GM21717 (cell line): ENCODE measurements around the gene TTLL10.

Experiments
- ATAC-seq: cut with Tn5 transposase; IDR thresholded peaks from one replicate; pipeline ENCODE4 v1.9.1; 2021; ENCODE audit warnings: mild to moderate bottlenecking, moderate library complexity; ENCODE audit not compliant: unreplicated experiment

The TTLL10 gene

DNA sequence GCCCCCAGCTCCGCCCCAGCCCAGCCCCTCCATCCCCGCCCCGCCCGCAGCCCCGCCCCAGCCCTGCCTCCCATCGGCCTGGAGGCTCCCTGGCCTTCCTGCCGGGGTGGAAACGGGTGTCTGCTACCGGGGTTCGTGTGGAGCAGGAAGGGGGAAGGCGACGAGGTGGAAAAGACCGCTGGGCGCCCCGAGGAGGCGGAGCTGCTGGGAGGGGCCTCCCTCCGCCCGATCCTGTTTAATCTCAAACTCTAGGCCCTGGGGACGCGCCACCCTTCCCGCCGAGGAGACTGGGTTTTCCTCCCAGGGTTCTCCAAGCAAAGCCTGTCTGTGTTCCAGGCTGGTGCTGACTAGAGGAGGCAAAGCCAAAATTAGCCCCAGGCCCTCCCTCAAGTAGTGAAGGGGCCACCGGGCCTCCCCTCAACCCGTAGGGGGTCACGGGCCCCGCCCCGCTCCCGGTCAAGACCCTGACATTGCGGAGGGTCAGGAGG lies 16.2 kb upstream of the TTLL10 start:
- peak; percentile 49 for ATAC-seq

DNA sequence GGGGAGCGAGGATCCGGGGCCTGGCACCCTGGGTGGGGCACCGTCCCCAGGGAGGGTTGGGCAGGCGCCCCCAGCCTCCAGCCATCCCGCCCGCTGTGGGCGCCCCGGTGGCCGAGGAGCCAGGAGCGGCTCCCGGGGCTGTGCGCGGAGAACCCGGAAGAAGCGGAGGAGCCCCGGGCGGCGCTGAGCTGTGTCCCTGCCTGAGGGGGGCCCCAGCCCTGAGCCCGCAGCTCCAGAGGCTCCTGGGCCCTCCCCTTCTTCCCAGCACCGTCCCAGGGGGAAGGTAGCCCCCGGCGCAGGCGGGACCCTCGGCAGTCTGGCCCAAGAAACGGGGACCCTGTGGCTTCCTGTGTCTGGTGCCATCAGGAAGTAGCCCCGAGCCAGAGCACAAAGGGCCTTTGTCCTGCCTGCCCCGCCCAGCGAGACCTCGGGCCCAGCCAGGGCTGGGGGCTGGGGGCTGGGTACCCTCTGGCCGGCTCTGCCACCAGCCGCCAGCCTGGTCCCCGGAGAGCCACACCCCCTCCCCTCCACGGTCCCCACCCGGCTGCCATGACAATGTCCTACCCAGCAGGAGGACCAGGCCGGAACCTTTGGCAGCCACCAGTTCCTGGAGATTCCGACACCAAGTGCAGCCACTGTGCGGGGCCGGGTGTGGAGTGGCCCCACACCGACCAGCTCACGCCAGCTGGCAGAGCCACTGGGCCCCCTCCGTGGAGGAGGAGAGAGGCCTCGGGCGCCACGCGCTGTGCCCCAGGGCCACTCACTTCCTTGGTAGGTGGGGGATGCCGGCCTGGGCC lies 15.6 kb upstream of the TTLL10 start:
- peak; percentile 38 for ATAC-seq

DNA sequence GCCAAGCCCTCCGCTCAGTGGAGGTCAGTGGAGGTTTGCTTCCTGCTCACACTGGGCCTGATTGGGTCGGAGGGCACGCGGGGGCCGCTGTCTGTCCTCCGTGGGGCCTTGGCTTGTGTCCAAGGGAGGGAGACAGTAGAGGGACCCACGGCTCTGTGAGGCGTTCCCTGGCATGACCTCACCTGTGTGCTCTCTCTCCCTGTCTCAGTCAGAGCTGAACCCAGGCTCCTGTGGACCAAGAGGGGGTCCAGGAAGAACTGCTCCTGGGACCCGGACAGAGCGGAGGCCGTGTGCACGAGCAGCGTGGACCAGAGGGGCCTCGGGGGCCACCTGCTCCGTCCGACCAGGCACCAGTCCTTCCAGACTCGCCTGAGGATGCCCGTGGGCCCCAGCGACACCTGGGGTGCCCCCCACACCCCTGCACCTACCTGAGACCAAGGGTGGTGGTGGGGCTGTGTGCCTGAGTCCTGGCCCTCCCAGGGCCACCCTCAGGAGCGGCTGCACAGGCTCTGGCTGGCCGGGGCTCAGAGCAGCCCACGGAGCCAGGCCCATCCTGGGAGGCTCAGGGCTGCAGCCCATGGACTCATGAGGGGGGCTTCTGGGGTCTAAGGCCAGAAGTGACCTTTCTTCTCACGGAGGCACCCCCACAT lies 13.3 kb upstream of the TTLL10 start:
- no peak for ATAC-seq

DNA sequence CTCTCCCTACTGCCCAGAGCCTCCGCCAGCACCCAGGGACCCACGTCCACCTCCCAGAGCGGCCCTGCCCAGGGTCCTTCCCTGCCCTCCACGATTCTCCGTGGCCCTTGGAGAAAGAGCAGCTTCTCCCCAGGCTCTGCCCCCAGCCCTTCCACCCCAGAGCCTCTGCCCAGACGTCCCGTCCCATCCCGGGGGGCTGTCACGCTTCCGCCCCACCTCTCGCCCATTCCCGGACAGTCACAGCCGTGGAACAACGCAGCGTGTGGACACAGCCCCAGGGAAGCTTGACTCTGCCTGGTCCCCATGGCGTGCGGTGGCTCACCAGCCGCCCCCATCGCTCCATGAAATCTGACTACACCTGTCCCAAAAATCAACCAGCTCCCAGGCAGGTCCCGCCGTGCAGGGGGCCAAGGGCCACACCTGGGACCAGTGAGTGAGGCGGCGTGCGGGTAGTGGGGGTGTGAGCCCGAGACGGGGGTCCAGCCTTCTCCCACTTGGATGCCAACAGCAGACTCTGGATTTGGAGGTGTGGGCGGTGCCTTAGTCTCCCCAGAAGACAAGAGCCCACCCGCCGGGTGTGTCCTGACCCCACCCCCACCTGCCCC lies 12.5 kb upstream of the TTLL10 start:
- ATAC-seq, result no peak

DNA sequence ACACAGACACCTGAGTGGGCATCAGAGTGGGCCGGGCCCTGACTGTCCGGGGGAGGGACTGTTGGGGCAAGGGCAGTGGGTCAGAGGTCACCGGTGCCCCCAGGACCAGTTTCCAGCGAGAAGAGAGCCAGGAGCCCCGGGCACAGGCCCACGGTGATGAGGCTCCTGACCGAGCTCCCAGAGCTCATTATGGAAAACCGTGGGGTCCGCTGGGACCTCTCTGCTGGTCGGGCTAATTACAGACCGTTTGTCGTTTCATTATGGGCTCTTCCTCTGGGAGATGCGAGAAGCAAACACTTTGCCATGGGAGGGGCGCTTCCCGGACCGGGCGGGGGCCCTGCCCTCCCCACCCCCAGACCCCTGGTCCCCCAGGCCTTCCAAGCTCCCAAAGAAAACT lies 12.0 kb upstream of the TTLL10 start:
- ATAC-seq, result no peak

DNA sequence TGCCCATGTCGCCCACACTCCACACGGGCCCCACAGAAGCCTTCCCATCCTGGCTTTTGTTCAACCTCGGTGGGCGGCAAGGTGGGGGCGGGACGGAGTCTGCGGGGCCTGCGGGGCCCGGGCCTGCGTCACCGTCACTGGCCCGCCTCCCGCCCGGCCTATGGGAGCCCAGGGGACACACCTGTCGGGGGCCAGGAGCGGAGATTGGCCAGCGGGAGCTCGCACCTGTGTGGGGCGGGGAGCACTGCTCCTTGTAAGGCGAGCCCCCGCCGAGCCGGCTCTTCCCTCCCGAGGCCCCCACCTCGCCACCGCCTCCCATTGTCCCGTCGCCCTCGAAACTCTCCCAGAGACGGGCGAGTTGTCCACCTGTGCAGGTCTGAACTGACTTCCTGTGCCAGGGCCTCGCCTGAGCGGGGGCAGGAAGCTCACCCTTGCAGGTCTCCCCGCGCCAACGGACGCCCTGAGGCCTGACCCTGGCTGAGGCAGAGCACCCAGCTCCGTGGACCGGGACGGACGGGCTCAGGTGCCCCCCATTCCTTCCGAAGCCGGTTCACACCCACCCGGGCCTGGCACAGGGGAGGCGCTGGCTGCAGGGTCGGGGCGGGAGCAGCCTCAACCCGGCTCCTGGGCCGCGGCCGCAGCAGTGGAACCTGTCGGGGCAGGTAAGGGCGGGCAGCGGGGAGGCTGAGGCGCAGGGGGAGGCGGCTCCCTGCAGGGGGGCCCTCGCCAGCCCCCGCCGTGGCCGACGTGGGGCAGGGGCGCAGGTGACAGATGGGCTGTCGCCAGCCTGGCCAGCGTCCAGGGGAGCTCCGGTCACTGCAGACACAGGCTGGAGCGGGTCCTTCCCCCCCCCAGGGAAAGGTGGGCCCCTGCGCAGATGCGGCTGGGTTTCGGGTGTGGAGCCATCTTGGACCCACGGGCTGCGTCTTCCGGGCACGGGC lies 10.8 kb upstream of the TTLL10 start:
- ATAC-seq, result no peak

DNA sequence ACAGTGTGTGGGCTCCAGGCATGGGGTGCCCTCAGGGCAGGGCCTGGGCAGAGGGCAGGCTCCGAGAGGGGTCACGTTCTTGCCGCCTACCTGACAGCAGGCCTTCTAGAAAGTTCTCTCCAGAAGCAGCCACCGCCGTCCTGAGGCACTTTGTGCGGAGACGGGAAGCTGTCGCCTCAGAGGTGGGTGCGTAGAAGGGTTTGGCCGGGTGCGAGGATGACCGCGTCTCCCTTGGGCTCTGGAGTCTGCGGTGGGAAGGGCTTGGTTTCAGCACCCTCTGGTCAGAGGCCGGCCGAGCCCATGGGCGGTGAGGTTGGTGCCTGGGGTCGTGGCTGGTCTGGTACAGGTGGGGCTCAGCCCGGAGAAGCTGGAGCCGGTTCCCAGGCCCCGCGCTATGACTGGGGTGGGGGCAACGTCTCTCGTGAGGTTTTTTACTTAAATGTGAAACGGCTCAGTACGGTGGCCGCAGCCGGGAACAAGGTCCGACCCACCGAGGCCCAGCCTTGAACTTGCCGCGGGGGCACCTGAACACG lies 10.1 kb upstream of the TTLL10 start:
- ATAC-seq, result no peak

DNA sequence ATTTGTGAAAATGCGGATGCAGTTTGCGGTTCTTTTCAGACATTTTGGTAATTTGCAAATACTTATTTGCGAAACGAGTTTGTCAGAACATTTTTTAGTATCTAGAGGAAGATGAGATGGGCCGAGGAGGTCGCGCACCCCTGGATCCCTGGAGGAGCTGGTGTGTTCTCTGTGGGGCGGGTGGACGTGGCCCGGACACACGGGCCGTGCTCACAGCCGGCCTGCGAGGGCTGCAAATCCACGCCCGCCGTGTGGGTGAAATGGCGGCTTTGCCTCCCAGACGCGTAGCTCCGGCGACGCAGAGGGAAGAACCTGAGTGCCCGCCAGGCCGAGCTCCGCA lies 9.3 kb upstream of the TTLL10 start:
- ATAC-seq, result no peak

DNA sequence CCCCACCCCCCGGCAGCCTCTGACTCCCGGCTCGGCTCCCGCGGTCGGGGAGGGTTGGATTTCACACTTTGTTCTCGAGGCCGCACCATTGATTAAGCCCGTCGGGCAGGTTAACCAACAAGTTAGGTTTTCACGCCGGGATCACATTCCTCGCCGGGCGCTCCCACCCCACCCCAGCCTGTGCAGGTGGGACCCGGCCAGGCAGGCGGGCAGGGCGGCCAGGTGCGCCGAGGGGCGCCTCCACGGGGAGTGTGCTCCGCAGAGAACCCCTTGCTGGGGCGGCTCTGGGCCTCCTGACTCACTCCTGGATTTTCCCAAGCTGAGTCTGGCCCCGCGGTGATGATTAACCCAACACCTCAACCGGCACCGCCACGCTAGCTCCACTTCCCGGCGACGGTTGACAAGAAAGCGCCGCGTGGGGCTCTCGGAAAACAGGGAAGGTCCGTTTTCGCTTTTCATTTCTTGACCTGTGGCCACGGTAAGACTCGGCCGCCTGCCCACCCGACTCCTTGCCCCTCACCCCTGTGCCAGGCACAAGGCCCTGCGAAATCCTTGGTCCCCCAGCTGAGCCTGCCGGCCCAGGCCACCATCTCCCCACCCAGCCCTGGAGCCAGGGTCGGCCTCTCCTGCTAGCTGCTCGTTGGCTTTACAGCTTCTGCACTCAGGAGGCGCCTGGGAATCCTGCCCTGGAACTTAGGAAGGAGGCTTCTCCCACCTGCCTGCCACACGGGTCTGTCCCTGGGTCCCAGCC lies 8.8 kb upstream of the TTLL10 start:
- no peak for ATAC-seq

DNA sequence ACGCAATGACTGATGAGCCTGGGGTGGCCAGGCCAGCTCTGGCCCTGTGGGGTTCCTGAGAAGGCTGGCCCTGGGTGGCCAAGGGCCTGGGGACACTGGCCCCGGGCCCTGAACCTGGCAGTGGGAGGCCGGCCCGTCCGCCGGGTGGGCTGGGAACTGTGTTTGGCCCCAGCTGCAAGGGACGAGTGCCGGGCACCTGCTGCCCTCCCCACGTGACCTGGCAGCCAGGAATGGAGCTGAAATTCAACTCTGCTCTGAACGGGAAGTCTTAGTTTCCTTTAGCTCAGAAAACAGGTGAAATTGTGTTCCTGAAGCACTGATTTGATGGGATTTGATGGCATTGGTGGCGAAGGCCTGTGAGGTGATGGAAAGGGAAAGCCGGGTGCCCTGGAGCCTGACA lies 8.2 kb upstream of the TTLL10 start:
- ATAC-seq, result no peak

DNA sequence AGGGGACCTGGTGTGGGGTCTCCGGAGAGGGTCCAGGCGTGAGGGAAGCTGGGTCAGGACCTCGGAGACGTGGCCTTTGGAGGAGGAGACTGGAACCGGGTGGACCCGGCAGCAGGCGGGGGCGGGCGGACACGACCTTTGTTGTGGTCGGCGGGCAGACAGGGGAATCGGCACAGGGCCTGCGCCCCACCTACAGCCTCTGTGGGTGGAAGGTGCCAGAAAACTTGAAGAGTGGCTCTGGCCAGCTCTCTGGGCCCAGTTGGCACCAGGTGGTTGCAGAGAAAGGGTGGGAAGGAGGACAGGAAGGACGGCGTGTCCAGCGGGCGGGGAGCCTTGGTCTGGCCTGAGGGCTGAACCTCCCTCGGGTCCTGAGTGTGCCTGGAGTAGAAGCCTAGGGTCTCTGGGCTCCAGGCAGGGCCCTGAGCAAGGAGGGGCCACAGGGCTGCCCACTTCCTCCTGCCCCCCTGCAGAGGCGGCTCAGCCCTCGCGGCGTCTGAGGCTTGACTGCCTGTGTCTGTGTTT lies 7.7 kb upstream of the TTLL10 start:
- ATAC-seq, result no peak

DNA sequence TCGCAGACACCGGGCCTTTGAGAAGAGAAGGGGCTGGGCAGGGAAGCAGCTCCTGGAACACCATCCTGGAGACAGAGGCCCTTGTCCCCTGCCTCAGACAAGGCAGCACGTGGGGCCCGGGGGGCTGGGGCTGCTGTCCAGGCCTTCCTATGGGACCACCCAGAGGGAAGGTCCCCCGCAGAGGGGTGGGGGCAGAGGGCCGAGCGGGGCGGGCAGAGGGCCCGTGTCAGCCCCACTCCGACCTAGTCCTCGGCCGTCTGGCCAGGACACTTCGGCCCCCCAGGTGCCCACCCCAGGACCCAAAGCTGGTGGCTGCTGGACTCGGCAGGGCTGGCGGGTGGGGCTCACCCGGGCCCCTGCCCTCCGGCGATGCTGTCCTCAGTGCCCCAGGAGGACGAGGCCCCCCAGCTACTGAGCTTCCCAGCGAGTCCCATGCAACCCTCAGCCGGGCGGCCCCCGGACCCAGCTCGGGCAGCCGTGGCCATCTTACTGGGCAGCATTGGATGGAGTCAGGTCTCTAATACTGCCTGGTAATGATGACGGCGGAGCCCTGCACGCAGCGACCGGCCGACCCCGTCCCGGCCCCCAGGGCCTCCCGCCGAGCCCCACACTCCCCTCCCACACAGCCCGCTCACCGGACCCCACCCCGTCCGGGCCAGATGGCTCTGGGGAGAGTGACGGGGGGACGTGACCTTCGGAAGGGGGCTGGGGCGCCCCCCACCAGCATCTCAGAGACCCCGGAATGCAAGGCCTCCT lies 6.9 kb upstream of the TTLL10 start:
- no peak for ATAC-seq

DNA sequence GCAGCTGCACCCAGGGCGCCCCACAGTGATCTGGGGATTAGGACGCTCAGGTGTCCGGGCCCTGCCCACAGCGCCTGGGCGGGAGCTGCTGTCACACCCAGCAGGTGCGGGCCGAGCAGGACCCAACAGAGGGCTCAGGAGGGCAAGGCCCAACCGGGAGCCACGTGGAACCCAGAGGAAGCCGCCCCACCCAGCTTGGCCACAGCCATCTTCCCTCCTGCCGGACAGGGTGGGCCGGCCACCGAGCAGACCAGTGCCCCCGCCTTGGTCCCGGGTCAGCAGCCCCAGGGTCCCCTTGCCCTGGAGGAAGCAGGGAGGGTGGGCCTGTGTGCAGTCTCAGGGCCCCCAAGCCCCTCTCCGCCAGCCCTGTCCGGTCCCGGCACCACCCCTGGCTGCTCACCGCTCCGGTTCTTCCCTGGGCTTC lies 6.3 kb upstream of the TTLL10 start:
- ATAC-seq, result no peak

DNA sequence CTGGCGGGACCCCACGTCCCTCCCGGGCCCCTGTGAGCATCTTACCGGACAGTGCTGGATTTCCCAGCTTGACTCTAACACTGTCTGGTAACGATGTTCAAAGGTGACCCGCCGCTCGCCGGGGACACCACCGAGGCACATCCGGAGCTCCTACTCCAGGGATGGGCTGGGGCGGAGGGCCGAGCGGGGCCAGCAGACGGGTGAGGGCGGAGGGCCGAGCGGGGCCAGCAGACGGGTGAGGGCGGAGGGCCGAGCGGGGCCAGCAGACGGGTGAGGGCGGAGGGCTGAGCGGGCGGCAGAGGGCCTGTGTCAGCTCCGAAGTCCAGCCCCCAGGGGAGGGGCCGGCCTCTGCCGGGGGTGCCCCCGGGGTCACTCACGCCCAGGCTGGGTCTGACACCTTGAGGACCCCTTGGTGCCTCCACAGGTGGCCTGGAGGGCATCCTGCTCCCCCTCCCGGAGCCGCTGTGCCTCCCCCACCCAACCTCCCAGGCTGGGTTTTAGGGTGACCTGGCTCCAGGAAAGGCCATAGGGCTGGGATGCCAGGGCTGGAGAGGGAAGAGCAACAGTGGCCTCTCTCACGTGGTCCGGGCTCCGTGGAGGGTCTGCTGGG lies 5.7 kb upstream of the TTLL10 start:
- no peak for ATAC-seq

DNA sequence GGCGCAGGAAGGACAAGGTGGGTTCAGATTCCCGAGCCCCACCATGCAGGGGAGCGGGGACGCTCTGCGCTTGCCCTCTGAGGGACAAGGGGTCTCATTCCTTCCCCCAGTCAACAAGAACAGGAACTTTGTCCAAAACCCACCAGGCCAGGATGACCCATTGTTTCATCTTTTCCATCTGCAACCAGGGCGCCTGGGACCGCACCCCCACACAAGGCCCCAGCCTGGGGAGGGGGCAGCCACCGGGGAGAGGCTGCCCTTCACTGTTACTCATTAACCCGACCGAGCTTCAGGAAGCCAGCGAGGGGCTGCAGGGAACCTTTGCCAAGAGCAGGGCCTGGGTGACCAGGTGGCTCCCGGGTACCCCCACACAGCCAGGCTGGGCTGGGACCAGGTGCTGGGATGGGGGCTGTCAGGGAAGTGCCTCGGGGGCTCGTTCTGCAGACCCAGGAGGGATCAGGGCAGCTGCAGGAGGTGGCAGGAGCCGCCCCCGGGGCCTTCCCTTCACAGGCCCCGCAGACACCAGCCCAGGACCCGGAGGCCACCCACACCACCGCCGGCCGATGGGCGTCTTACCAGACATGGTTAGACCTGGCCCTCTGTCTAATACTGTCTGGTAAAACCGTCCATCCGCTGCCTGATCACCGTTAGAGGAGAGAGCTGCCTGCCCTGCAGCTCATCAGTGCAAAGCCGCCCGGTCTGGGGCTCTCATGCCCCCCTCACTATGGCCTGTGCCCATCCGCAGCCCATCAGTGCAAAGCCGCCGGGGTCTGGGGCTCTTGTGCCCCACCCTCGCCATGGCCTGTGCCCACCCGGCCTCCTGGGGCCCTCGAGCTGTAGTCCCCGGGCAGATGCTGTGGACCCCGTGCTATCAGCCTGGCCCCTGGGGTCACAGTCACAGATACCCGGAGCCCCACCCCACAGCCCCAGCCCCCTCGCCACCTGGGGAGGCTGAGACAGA lies 4.9 kb upstream of the TTLL10 start:
- no peak for ATAC-seq

DNA sequence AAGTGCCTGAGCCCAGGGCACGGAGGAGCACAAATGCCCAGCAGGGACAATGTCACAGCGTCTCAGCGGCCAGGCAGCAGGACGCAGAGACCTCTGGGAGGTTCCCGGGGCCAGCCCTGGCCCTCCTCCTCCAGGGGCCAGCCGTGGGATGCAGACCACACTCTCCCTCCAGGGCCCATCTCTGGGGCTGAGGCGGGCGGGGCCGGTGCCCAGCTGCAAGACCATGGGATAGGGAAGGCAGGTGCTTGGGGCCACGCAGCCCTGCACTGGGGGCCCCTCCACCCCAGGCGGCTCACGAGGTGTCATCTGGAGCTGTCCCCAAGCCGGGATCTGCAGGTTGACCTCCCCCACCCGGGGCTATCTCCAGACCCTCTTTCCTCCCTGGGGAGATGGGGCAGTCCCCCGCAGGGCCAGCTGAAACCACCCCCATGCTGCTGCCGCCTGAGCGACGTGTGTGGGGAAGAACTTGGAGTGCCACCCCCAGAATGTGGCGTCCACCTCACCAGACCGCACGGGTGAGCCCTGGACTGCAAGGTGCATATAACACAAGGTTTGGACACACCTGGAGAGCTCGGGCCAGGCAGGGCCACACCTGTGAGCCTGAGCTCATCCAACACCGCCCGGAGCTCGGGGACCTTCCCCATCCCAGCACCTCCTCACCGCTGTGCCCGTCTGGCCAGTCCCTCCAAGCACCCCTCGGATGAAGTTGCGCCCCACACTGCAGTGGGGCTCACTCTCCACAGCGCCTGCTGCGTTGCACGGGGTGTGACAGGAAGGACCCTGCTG lies 4.1 kb upstream of the TTLL10 start:
- ATAC-seq, result no peak
